Left lung (tissue), 10 donors: ENCODE data around the gene RNF19B. TPM values are rescaled to one million over a fixed set of nuclear protein-coding genes. Genes with fewer than 3 reads are reported as not detected.

Source experiments
- ATAC-seq: fragments of 200-7000 bp; cut with Tn5 transposase; one replicate; pipeline ENCODE4 v1.9.1; 2020; ENCODE audit warnings: moderate library complexity
- DNase-seq, 4 donors: peaks; one replicate each; pipeline ENCODE4 v3.0.0-alpha.2; 2013 to 2020
- H3K27ac ChIP-seq, 2 donors: fragments of 200-600 bp; sonication (generic) in 1 of 2; one replicate each; pipeline versions ENCODE4 v1.5.0 to v1.8.0; 2020 to 2021
- H3K27me3 ChIP-seq, 2 donors: fragments of 200-600 bp; sonication (generic) in 1 of 2; one replicate each; pipeline versions ENCODE4 v1.5.0 to v1.8.0; 2020 to 2021
- H3K36me3 ChIP-seq, 2 donors: fragments of 200-600 bp; sonication (generic) in 1 of 2; one replicate each; pipeline versions ENCODE4 v1.5.0 to v1.8.0; 2020 to 2021
- H3K4me1 ChIP-seq, 2 donors: fragments of 200-600 bp; one replicate each; pipeline ENCODE4 v1.8.0; 2021
- H3K4me3 ChIP-seq, 2 donors: fragments of 200-600 bp; sonication (generic) in 1 of 2; one replicate each; pipeline versions ENCODE4 v1.5.0 to v1.8.0; 2020 to 2021; ENCODE audit warnings: mild to moderate bottlenecking in 1 of 2
- H3K9me3 ChIP-seq, 2 donors: fragments of 200-600 bp; sonication (generic) in 1 of 2; one replicate each; pipeline versions ENCODE4 v1.5.0 to v1.8.0; 2020 to 2021
- CTCF ChIP-seq, 2 donors: fragments of 200-600 bp; sonication (generic) in 1 of 2; IDR thresholded peaks; one replicate each; pipeline versions ENCODE4 v1.5.0 to v1.8.0; 2021; ENCODE audit warnings: antibody characterized with exemption in 2 of 2
- intact Hi-C, 2 donors: fragments of 100-400 bp; cut with DNase I; formaldehyde crosslinking; loops; one replicate each; pipeline versions ENCODE4 v1.11.2 to v1.14.2; 2022
- polyA plus RNA-seq, 6 donors: library from polyadenylated mRNA; unstranded; fragments of 120-200 nt; gene quantifications; one replicate each; pipeline ENCODE4 v1.2.1, GENCODE V29; 2013; ENCODE audit not compliant: insufficient read length in 6 of 6
- total RNA-seq, 2 donors: library from RNA; stranded (reverse); fragmentation: NEBNext Ultra II Directional; extraction: Animal tissue kit (Norgen Biotek cat#: 25700); gene quantifications; one replicate each; pipeline ENCODE4 v1.2.1, GENCODE V29; 2021
- donor health status: DM: no; HTN: yes; CAD: no.
- donor health status: DM: no; HTN: no; CAD: no.

The RNF19B gene
- total and polyA plus RNA-seq, 8 donors, result 11.8 to 46.0 (median 12.9) TPM

- peak in 1 of 4 donors; percentile 67 for DNase-seq
- H3K36me3 ChIP-seq, result no peaks in the 10 kb centered on the region
- H3K27me3 ChIP-seq, result peaks cover 48 to 97% of the 10 kb centered on the region in 2 donors
- TF ChIP-seq CTCF (IDR thresholded peaks at IDR 0.05), result no peak
- H3K27ac ChIP-seq, result no peak overlapping the region
- no peak overlapping the region for H3K4me3 ChIP-seq
- H3K9me3 ChIP-seq, result no peaks in the 10 kb centered on the region
- no peak for ATAC-seq
- intact Hi-C loops, result no loop called here
- H3K4me1 ChIP-seq, result peaks cover 0 to 13% of the 10 kb centered on the region in 2 donors
Observed at GRCh38 chr1:32888677-32889420, 75.8 kb downstream of the RNF19B start.

DNA sequence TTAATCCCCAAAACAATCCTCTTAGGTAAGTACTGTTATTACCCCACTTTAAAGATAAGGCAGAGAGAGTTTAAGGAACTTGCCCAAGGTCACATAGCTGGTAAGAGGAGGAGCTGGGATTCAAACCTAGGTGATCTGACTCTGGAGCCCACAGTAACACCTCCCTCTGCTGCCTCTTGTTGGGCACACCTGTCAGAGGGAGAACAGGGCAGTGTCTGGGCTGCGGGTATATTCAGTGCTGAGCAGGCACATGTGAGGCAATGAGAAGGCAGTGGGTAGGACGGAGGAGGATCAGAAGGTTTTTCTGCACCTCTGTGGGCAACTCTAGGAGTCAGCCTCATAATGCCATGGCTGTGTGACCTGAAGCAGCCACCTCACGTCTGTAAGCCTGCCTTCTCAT lies 76.5 kb downstream of the RNF19B start:
- peaks cover 46 to 94% of the 10 kb centered on the region in 2 donors for H3K27me3 ChIP-seq
- intact Hi-C loops, result no loop called here
- no peak for ATAC-seq
- peaks cover 0 to 6% of the 10 kb centered on the region in 2 donors for H3K4me1 ChIP-seq
- no peak for TF ChIP-seq CTCF (IDR thresholded peaks at IDR 0.05)
- no peak overlapping the region for H3K4me3 ChIP-seq
- no peak for DNase-seq
- no peaks in the 10 kb centered on the region for H3K36me3 ChIP-seq
- H3K27ac ChIP-seq, result no peak overlapping the region
- no peaks in the 10 kb centered on the region for H3K9me3 ChIP-seq

DNA sequence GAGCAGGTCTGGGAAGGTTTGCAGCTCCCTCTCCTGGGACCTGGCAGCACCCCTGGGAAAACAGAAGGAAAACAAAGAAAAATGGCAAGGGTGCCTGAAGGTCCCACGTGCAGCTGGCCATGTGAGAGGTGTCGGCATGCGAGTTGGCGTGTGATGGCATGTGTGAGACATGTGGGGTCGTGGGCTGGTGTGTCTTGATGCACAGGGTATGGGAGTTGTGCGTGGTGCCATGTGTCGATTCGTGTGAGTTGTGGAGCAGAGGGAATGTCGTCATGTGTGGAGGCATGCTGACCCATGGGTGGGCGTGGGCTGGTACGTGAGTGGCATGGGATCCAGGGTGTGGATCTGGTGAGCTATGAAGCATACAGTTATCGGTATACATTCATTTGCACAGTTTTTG lies 77.0 kb downstream of the RNF19B start:
- DNase-seq, result no peak
- no peaks in the 10 kb centered on the region for H3K36me3 ChIP-seq
- intact Hi-C loops, result no loop called here
- H3K27ac ChIP-seq, result no peak overlapping the region
- no peak overlapping the region for H3K4me3 ChIP-seq
- peaks cover 41 to 92% of the 10 kb centered on the region in 2 donors for H3K27me3 ChIP-seq
- H3K4me1 ChIP-seq, result peaks cover 0 to under 1% of the 10 kb centered on the region in 2 donors
- TF ChIP-seq CTCF (IDR thresholded peaks at IDR 0.05), result no peak
- no peaks in the 10 kb centered on the region for H3K9me3 ChIP-seq
- ATAC-seq, result no peak

GRCh38 chr1:32886828-32887414 lies 77.7 kb downstream of the RNF19B start:
- no peak for TF ChIP-seq CTCF (IDR thresholded peaks at IDR 0.05)
- Histone ChIP-seq H3K27me3 (peaks cover 36 to 91% of the 10 kb centered on the region in 2 donors), H3K4me3 (no peak overlapping the region), H3K36me3 (no peaks in the 10 kb centered on the region), H3K27ac (no peak overlapping the region), H3K9me3 (no peaks in the 10 kb centered on the region), H3K4me1 (no peaks in the 10 kb centered on the region)
- ATAC-seq, result no peak
- DNase-seq, result no peak
- intact Hi-C loops, result no loop called here

Other genes with a start within 250 kb of the RNF19B start
- 100 to 1,000 TPM in 1 of 2 donors, 10 to 100 TPM in 1; 80.7 to 126 TPM for gene YARS1, start 147.5 kb downstream of the RNF19B start, total RNA-seq
- 10 to 100 TPM; 68.8 to 86.4 (median 76.5) TPM for gene YARS1, start 147.5 kb downstream of the RNF19B start, polyA plus RNA-seq
- 10 to 100 TPM; 32.3 to 35.0 TPM for gene S100PBP, start 147.2 kb downstream of the RNF19B start, total RNA-seq
- gene S100PBP, start 147.2 kb downstream of the RNF19B start, polyA plus RNA-seq, result 10 to 100 TPM; 47.2 to 56.5 (median 53.8) TPM
- gene FNDC5, start 93.9 kb downstream of the RNF19B start, total RNA-seq, result 1 to 10 TPM in 1 of 2 donors, not detected in 1; 4.6 TPM
- 10 to 100 TPM in 3 of 6 donors, 1 to 10 TPM in 3; 7.7 to 13.3 (median 10.3) TPM for gene FNDC5, start 93.9 kb downstream of the RNF19B start, polyA plus RNA-seq
- gene HPCA, start 78.3 kb downstream of the RNF19B start, total RNA-seq, result under 1 TPM in 1 of 2 donors, not detected in 1; 0.35 TPM
- under 1 TPM; 0.16 to 0.61 (median 0.37) TPM for gene HPCA, start 78.3 kb downstream of the RNF19B start, polyA plus RNA-seq
- 10 to 100 TPM; 29.3 to 87.0 TPM for gene TMEM54, start 63.4 kb downstream of the RNF19B start, total RNA-seq
- 10 to 100 TPM; 22.4 to 24.9 (median 22.9) TPM for gene TMEM54, start 63.4 kb downstream of the RNF19B start, polyA plus RNA-seq
- gene AK2, start 72.1 kb upstream of the RNF19B start, total RNA-seq, result 100 to 1,000 TPM; 119 to 123 TPM
- 100 to 1,000 TPM; 157 to 188 (median 170) TPM for gene AK2, start 72.1 kb upstream of the RNF19B start, polyA plus RNA-seq
- 1 to 10 TPM; 2.3 to 5.1 TPM for gene AZIN2, start 116.3 kb upstream of the RNF19B start, total RNA-seq
- 10 to 100 TPM in 1 of 6 donors, 1 to 10 TPM in 5; 8.0 to 13.1 (median 9.1) TPM for gene AZIN2, start 116.3 kb upstream of the RNF19B start, polyA plus RNA-seq
- 1 to 10 TPM; 6.2 to 6.4 TPM for gene TRIM62, start 217.2 kb upstream of the RNF19B start, total RNA-seq
- gene TRIM62, start 217.2 kb upstream of the RNF19B start, polyA plus RNA-seq, result 1 to 10 TPM; 4.4 to 6.4 (median 5.4) TPM